ENCODE data around the gene SGCA.
A peak's percentile ranks its signal among the peaks of the same experiment; 100 is the strongest.

The SGCA gene

GRCh38 chr17:50134206-50135110, 31.3 kb upstream of the SGCA start:
- no peak for DNase-seq (ENCODE audit: low read depth in 2 of 2)

GRCh38 chr17:50135316-50136095, 30.3 kb upstream of the SGCA start:
- DNase-seq (ENCODE audit: low read depth in 2 of 2): no peak

- no peak for DNase-seq (ENCODE audit: low read depth in 2 of 2)
Measured at GRCh38 chr17:50136096-50136687, 29.6 kb upstream of the SGCA start.

- no peak for DNase-seq (ENCODE audit: low read depth in 2 of 2)
Measured at GRCh38 chr17:50137042-50137441, 28.8 kb upstream of the SGCA start.

GRCh38 chr17:50139185-50139783, 26.5 kb upstream of the SGCA start:
- DNase-seq (ENCODE audit: low read depth in 2 of 2): no peak

GRCh38 chr17:50139950-50140885, 25.6 kb upstream of the SGCA start:
- peak; percentile 57 to 60 for DNase-seq (ENCODE audit: low read depth in 2 of 2)

- no peak for DNase-seq (ENCODE audit: low read depth in 2 of 2)
Measured at GRCh38 chr17:50141026-50141744, 24.6 kb upstream of the SGCA start.

GRCh38 chr17:50141745-50142110, 24.1 kb upstream of the SGCA start:
- no peak for DNase-seq (ENCODE audit: low read depth in 2 of 2)

- no peak for DNase-seq (ENCODE audit: low read depth in 2 of 2)
Measured at GRCh38 chr17:50143461-50144176, 22.2 kb upstream of the SGCA start.

- no peak for DNase-seq (ENCODE audit: low read depth in 2 of 2)
Measured at GRCh38 chr17:50144355-50144754, 21.4 kb upstream of the SGCA start.

GRCh38 chr17:50144845-50145531, 20.8 kb upstream of the SGCA start:
- DNase-seq (ENCODE audit: low read depth in 2 of 2): no peak

GRCh38 chr17:50145532-50146229, 20.1 kb upstream of the SGCA start:
- no peak for DNase-seq (ENCODE audit: low read depth in 2 of 2)

GRCh38 chr17:50146230-50146926, 19.4 kb upstream of the SGCA start:
- DNase-seq (ENCODE audit: low read depth in 2 of 2): no peak

- DNase-seq (ENCODE audit: low read depth in 2 of 2): no peak
Measured at GRCh38 chr17:50146927-50147665, 18.7 kb upstream of the SGCA start.

- DNase-seq (ENCODE audit: low read depth in 2 of 2): no peak
Measured at GRCh38 chr17:50147841-50148225, 18.0 kb upstream of the SGCA start.

- peak; percentile 80 to 87 for DNase-seq (ENCODE audit: low read depth in 2 of 2)
Measured at GRCh38 chr17:50148226-50149090, 17.3 kb upstream of the SGCA start.
